HCT116 (cell line): ENCODE measurements around the gene CPEB1. TPM values are rescaled to one million over a fixed set of nuclear protein-coding genes. Genes with fewer than 3 reads are reported as not detected.
A peak's percentile ranks its signal among the peaks of the same experiment; 100 is the strongest.

ENCODE experiments used
- ATAC-seq: fragments of 200-7000 bp; cut with Tn5 transposase; 2 replicates; pipeline ENCODE4 v1.9.1; 2020; ENCODE audit warnings: mild to moderate bottlenecking, moderate library complexity
- BruUV-seq: library from RNA; stranded (reverse); fragments of 400-500 nt; replicated peaks from 2 replicates; lab custom pipeline; 2021; lab: Mats Ljungman, UMichigan
- CTCF ChIA-PET: fragments of 300-600 bp; sonication (Branson Sonifier 250); formaldehyde crosslinking; loops from one replicate; lab custom pipeline; 2021; ENCODE audit warnings: antibody characterized with exemption; lab: Charles Lee
- POLR2A ChIA-PET: fragments of 300-600, 350-600 bp; sonication (Branson Sonifier 250); formaldehyde crosslinking; loops from one replicate; lab custom pipeline; 2021; ENCODE audit warnings: antibody characterized with exemption; lab: Charles Lee
- RAD21 ChIA-PET, 2 experiments: fragments of 300-600 bp; sonication (Branson Sonifier 250); formaldehyde crosslinking; loops; one replicate each; lab custom pipeline; 2023; ENCODE audit warnings: low total read pairs in 2 of 2; ENCODE audit not compliant: uncharacterized antibody in 2 of 2, unreplicated experiment in 2 of 2, low non-redundant PET in 1 of 2; lab: Charles Lee
- DNase-seq: peaks from one replicate; pipeline ENCODE4 v3.0.0-alpha.2; 2010; ENCODE audit warnings: low read depth, low spot score
- H2AFZ ChIP-seq: fragments of 200-600 bp; shearing (Covaris generic), sonication (generic); 2 replicates; pipeline ENCODE4 v1.6.1; 2017; ENCODE audit warnings: low read depth, mixed run types, mixed read lengths, antibody characterized with exemption, low read length; ENCODE audit not compliant: poor library complexity, severe bottlenecking
- H3K27ac ChIP-seq: 2 replicates; pipeline ENCODE4 v1.5.1; 2012; ENCODE audit warnings: low read depth, low read length
- H3K27me3 ChIP-seq: fragments of 200-600 bp; sonication (generic); 2 replicates; pipeline ENCODE4 v1.6.1; 2016; ENCODE audit warnings: mixed run types, low read length, mixed read lengths; ENCODE audit not compliant: insufficient read depth
- H3K36me3 ChIP-seq, 2 experiments: fragments of 200-500 bp in 1 of 2; fragments of 200-600 bp in 1 of 2; sonication (Bioruptor generic) in 1 of 2; sonication (generic) in 1 of 2; 2 replicates each; pipeline versions ENCODE4 v1.5.1 to v1.6.1; 2014 to 2016; ENCODE audit warnings: low read length in 2 of 2, inconsistent platforms in 1 of 2, mixed read lengths in 1 of 2, mixed run types in 1 of 2; ENCODE audit not compliant: insufficient read depth in 2 of 2, control insufficient read depth in 1 of 2
- H3K4me1 ChIP-seq, 2 experiments: fragments of 200-600 bp in 1 of 2; sonication (generic) in 1 of 2; 2 replicates each; pipeline versions ENCODE4 v1.5.1 to v1.6.1; 2012 to 2017; ENCODE audit warnings: low read length in 2 of 2, inconsistent platforms in 1 of 2, mild to moderate bottlenecking in 1 of 2, mixed read lengths in 1 of 2, mixed run types in 1 of 2, moderate library complexity in 1 of 2; ENCODE audit not compliant: insufficient read depth in 2 of 2, control insufficient read depth in 1 of 2
- H3K4me2 ChIP-seq: fragments of 200-600 bp; sonication (generic); 2 replicates; pipeline ENCODE4 v1.6.1; 2017; ENCODE audit warnings: mixed run types, low read length, mixed read lengths
- H3K4me3 ChIP-seq, 2 experiments: fragments of 200-600 bp in 1 of 2; sonication (generic) in 1 of 2; replicated peaks in 1 of 2; 2 replicates each; pipeline ENCODE4 v1.5.1; 2011 to 2016; ENCODE audit warnings: low read length in 2 of 2, control low read depth in 1 of 2, low read depth in 1 of 2, mild to moderate bottlenecking in 1 of 2, mixed read lengths in 1 of 2, mixed run types in 1 of 2
- H3K79me2 ChIP-seq: fragments of 200-600 bp; sonication (generic); 2 replicates; pipeline ENCODE4 v1.6.1; 2017; ENCODE audit warnings: mild to moderate bottlenecking, mixed run types, low read length, moderate library complexity, mixed read lengths; ENCODE audit not compliant: insufficient read depth
- H3K9ac ChIP-seq: fragments of 200-600 bp; sonication (generic); 2 replicates; pipeline ENCODE4 v1.6.1; 2016; ENCODE audit warnings: low read length, mixed read lengths
- H3K9me2 ChIP-seq: fragments of 200-600 bp; sonication (generic), shearing (Covaris generic); 2 replicates; pipeline ENCODE4 v1.6.1; 2017; ENCODE audit warnings: mixed run types, mild to moderate bottlenecking, moderate library complexity; ENCODE audit not compliant: insufficient read depth
- H3K9me3 ChIP-seq, 2 experiments: fragments of 200-500 bp in 1 of 2; fragments of 200-600 bp in 1 of 2; sonication (Bioruptor generic) in 1 of 2; sonication (generic) in 1 of 2; 2 replicates each; pipeline ENCODE4 v1.6.1; 2014 to 2017; ENCODE audit warnings: low read length in 2 of 2, mixed read lengths in 2 of 2, inconsistent platforms in 1 of 2, low read depth in 1 of 2, mild to moderate bottlenecking in 1 of 2, mixed run types in 1 of 2, moderate library complexity in 1 of 2; ENCODE audit not compliant: control insufficient read depth in 1 of 2, insufficient read depth in 1 of 2
- H4K20me1 ChIP-seq: fragments of 200-600 bp; sonication (generic), shearing (Covaris generic); 2 replicates; pipeline ENCODE4 v1.6.1; 2017; ENCODE audit warnings: mixed run types, mild to moderate bottlenecking, moderate library complexity; ENCODE audit not compliant: insufficient read depth
- ATF3 ChIP-seq: IDR thresholded peaks from 2 replicates; pipeline ENCODE4 v1.6.1; 2012
- CBX3 ChIP-seq: IDR thresholded peaks from 2 replicates; pipeline ENCODE4 v1.6.1; 2012; ENCODE audit warnings: low read depth
- CTCF ChIP-seq, 3 experiments: fragments of 200-600 bp in 1 of 3; sonication (generic) in 1 of 3; IDR thresholded peaks in 2 of 3; conservative IDR thresholded peaks in 1 of 3; 2 replicates each; pipeline ENCODE4 v1.5.1; 2012 to 2017; ENCODE audit warnings: low read depth in 2 of 3, low read length in 2 of 3, antibody characterized with exemption in 1 of 3, borderline replicate concordance in 1 of 3, control low read depth in 1 of 3, mild to moderate bottlenecking in 1 of 3, mixed read lengths in 1 of 3, mixed run types in 1 of 3, moderate library complexity in 1 of 3; ENCODE audit not compliant: insufficient read depth in 1 of 3
- EGR1 ChIP-seq: IDR thresholded peaks from 2 replicates; pipeline ENCODE4 v1.6.1; 2012; ENCODE audit warnings: low read depth
- EZH2 ChIP-seq: fragments of 200-600 bp; sonication (generic); IDR thresholded peaks from 2 replicates; pipeline ENCODE4 v1.6.1; 2017; ENCODE audit warnings: antibody characterized with exemption, mixed run types
- POLR2AphosphoS5 ChIP-seq: IDR thresholded peaks from 2 replicates; pipeline ENCODE4 v1.6.1; 2011; ENCODE audit warnings: mild to moderate bottlenecking, low read depth, low read length, moderate library complexity
- RAD21 ChIP-seq: IDR thresholded peaks from 2 replicates; pipeline ENCODE4 v1.6.1; 2012; ENCODE audit warnings: low read depth, mild to moderate bottlenecking
- REST ChIP-seq: IDR thresholded peaks from 2 replicates; pipeline ENCODE4 v1.6.1; 2012; ENCODE audit warnings: low read depth
- SIN3A ChIP-seq: IDR thresholded peaks from 2 replicates; pipeline ENCODE4 v1.6.1; 2012; ENCODE audit warnings: low read depth
- SP1 ChIP-seq: IDR thresholded peaks from 2 replicates; pipeline ENCODE4 v1.6.1; 2012; ENCODE audit warnings: low read depth
- intact Hi-C: fragments of 100-400 bp; cut with micrococcal nuclease; formaldehyde crosslinking; loops from 2 replicates; pipeline ENCODE4 v1.10.0; 2022
- total RNA-seq: library from RNA; stranded (reverse); gene quantifications from one replicate; pipeline ENCODE4 v1.2.1, GENCODE V29; 2021; ENCODE audit not compliant: unreplicated experiment

Gene CPEB1
- total RNA-seq, 1 experiment from 2014 or later: not detected

- H3K4me1 ChIP-seq: peaks cover 0 to 18% of the 10 kb centered on the region in 2 experiments; a peak in 3 of 4 replicates
- peaks cover 23% of the 10 kb centered on the region for H4K20me1 ChIP-seq
- TF ChIP-seq CTCF (IDR thresholded peaks at IDR 0.05 in 2 of 3, conservative IDR thresholded peaks at IDR 0.05 in 1 of 3; ENCODE audit: borderline replicate concordance in 1 of 3, insufficient read depth in 1 of 3, low read depth in 2 of 3, low read length in 2 of 3): no peak
- no peak for TF ChIP-seq POLR2AphosphoS5
- no peak for TF ChIP-seq ATF3
- TF ChIP-seq SP1: no peak
- TF ChIP-seq RAD21: no peak
- no peak for TF ChIP-seq EGR1
- no peak for TF ChIP-seq REST
- no peak for TF ChIP-seq SIN3A
- TF ChIP-seq CBX3: no peak
- no peak for TF ChIP-seq EZH2
- no peak for ATAC-seq
- no peaks in the 10 kb centered on the region for H3K27me3 ChIP-seq
- ChIA-PET RAD21 (no interaction called here), POLR2A (no interaction called here), CTCF (interaction anchor here (1.5 kb wide), 1 partner anchor 474 kb away, joined by 3 read pairs; the partner anchor contains the start of gene C15orf40)
- H3K4me3 ChIP-seq: no peak overlapping the region
- H3K36me3 ChIP-seq: peaks cover 34 to 45% of the 10 kb centered on the region in 2 experiments
- no peak overlapping the region for H3K9ac ChIP-seq
- H3K4me2 ChIP-seq: no peak overlapping the region
- DNase-seq: no peak
- peak overlapping the region; percentile 46 for H3K27ac ChIP-seq
- intact Hi-C loops: loop anchor here (10.0 kb wide), 1 partner anchor 468 kb away; no protein-coding TSS in a partner anchor
- H3K79me2 ChIP-seq: peaks cover 42% of the 10 kb centered on the region
- H2AFZ ChIP-seq: no peak overlapping the region
- no TSS peak for BruUV-seq
- H3K9me2 ChIP-seq: no peaks in the 10 kb centered on the region
- H3K9me3 ChIP-seq: no peaks in the 10 kb centered on the region
Measured at GRCh38 chr15:82536409-82537350, 110.5 kb downstream of the CPEB1 start.
